T-helper 1 cell treated with Interleukin-12 subunit alpha and Interleukin-12 subunit beta and Interleukin-4 antibody, amounts not matched to agents 30 μg/mL and 1 μg/mL, for 36 hours (primary cell): ENCODE results near the gene ZBTB7B.
A peak's percentile ranks its signal among the peaks of the same experiment; 100 is the strongest.

Source experiments
- H3K27ac Mint-ChIP-seq: one replicate; pipeline ENCODE4 v1.8.0; 2021; ENCODE audit warnings: mild to moderate bottlenecking, mixed read lengths
- H3K27me3 Mint-ChIP-seq: one replicate; pipeline ENCODE4 v1.8.0; 2021; ENCODE audit warnings: low read depth, mixed read lengths
- H3K36me3 Mint-ChIP-seq: one replicate; pipeline ENCODE4 v1.8.0; 2021; ENCODE audit warnings: low read depth, mixed read lengths
- H3K4me1 Mint-ChIP-seq: one replicate; pipeline ENCODE4 v1.8.0; 2021; ENCODE audit warnings: low read depth, mixed read lengths
- H3K4me3 Mint-ChIP-seq: one replicate; pipeline ENCODE4 v1.8.0; 2021; ENCODE audit warnings: mild to moderate bottlenecking, moderate library complexity, mixed read lengths
- H3K9me3 Mint-ChIP-seq: one replicate; pipeline ENCODE4 v1.8.0; 2021; ENCODE audit warnings: mixed read lengths

The ZBTB7B gene

GRCh38 chr1:155002464-155003226, at the start of gene ZBTB7B:
ZBTB7B (plus strand) TSS chr1:155002802; CDS start chr1:155014661, 11,859 bp downstream.
- Mint-ChIP-seq H3K4me3 (peak within 1 kb of the TSS; percentile 99), H3K9me3 (no peaks in the 10 kb centered on the region), H3K4me1 (peaks cover 48% of the 10 kb centered on the region), H3K27me3 (no peaks in the 10 kb centered on the region), H3K36me3 (peaks cover 5% of the 10 kb centered on the region), H3K27ac (peak within 1 kb of the TSS; percentile 97)

GRCh38 chr1:154953611-154954038, 49.0 kb upstream of the ZBTB7B start:
- Mint-ChIP-seq H3K4me1 (peaks cover 69% of the 10 kb centered on the region), H3K27me3 (no peaks in the 10 kb centered on the region), H3K27ac (peak overlapping the region; percentile 100)

GRCh38 chr1:154954541-154954940, 48.1 kb upstream of the ZBTB7B start:
- Mint-ChIP-seq H3K4me3 (peak overlapping the region; percentile 98), H3K36me3 (peaks cover 32% of the 10 kb centered on the region), H3K9me3 (no peaks in the 10 kb centered on the region), H3K4me1 (peaks cover 65% of the 10 kb centered on the region), H3K27ac (peak overlapping the region; percentile 100), H3K27me3 (no peaks in the 10 kb centered on the region)

More at GRCh38 chr1:154953611-154954038, 49.0 kb upstream of the ZBTB7B start:
- Mint-ChIP-seq H3K36me3 (peaks cover 34% of the 10 kb centered on the region), H3K9me3 (no peaks in the 10 kb centered on the region), H3K4me3 (peak overlapping the region; percentile 98)

- H3K4me3 Mint-ChIP-seq: peak overlapping the region; percentile 98
- peaks cover 32% of the 10 kb centered on the region for H3K36me3 Mint-ChIP-seq
- peaks cover 65% of the 10 kb centered on the region for H3K4me1 Mint-ChIP-seq
Measured at GRCh38 chr1:154955039-154955717, 47.4 kb upstream of the ZBTB7B start.

GRCh38 chr1:154955718-154956543, 46.7 kb upstream of the ZBTB7B start, which contains the start of gene PBXIP1:
PBXIP1 (minus strand) TSS chr1:154956099; CDS start chr1:154953721, 2,378 bp downstream.
- Mint-ChIP-seq H3K36me3 (peaks cover 28% of the 10 kb centered on the region), H3K4me1 (peaks cover 65% of the 10 kb centered on the region), H3K9me3 (no peaks in the 10 kb centered on the region), H3K27ac (peak within 1 kb of the TSS; percentile 100), H3K4me3 (peak within 1 kb of the TSS; percentile 98), H3K27me3 (no peaks in the 10 kb centered on the region)

More at GRCh38 chr1:154955039-154955717, 47.4 kb upstream of the ZBTB7B start:
- H3K27ac Mint-ChIP-seq: peak overlapping the region; percentile 100
- no peaks in the 10 kb centered on the region for H3K27me3 Mint-ChIP-seq
- no peaks in the 10 kb centered on the region for H3K9me3 Mint-ChIP-seq

- Mint-ChIP-seq H3K27ac (peak overlapping the region; percentile 100), H3K9me3 (no peaks in the 10 kb centered on the region), H3K36me3 (peaks cover 28% of the 10 kb centered on the region), H3K4me1 (peaks cover 64% of the 10 kb centered on the region), H3K4me3 (peak overlapping the region; percentile 98), H3K27me3 (no peaks in the 10 kb centered on the region)
Measured at GRCh38 chr1:154956544-154956941, 46.1 kb upstream of the ZBTB7B start.

GRCh38 chr1:154957091-154957657, 45.4 kb upstream of the ZBTB7B start:
- H3K27me3 Mint-ChIP-seq: no peaks in the 10 kb centered on the region
- H3K27ac Mint-ChIP-seq: peak overlapping the region; percentile 62
- H3K9me3 Mint-ChIP-seq: no peaks in the 10 kb centered on the region
- peaks cover 60% of the 10 kb centered on the region for H3K4me1 Mint-ChIP-seq
- H3K36me3 Mint-ChIP-seq: peaks cover 25% of the 10 kb centered on the region
- H3K4me3 Mint-ChIP-seq: no peak overlapping the region

GRCh38 chr1:154958036-154958435, 44.6 kb upstream of the ZBTB7B start:
- H3K4me1 Mint-ChIP-seq: peaks cover 55% of the 10 kb centered on the region
- no peaks in the 10 kb centered on the region for H3K9me3 Mint-ChIP-seq
- no peaks in the 10 kb centered on the region for H3K27me3 Mint-ChIP-seq
- H3K27ac Mint-ChIP-seq: no peak overlapping the region
- peak overlapping the region; percentile 13 for H3K4me3 Mint-ChIP-seq
- peaks cover 23% of the 10 kb centered on the region for H3K36me3 Mint-ChIP-seq

- H3K27me3 Mint-ChIP-seq: no peaks in the 10 kb centered on the region
- peaks cover 24% of the 10 kb centered on the region for H3K36me3 Mint-ChIP-seq
- H3K4me1 Mint-ChIP-seq: peaks cover 51% of the 10 kb centered on the region
- no peak overlapping the region for H3K27ac Mint-ChIP-seq
- H3K4me3 Mint-ChIP-seq: peak overlapping the region; percentile 59
- H3K9me3 Mint-ChIP-seq: no peaks in the 10 kb centered on the region
Measured at GRCh38 chr1:154958681-154959425, 43.7 kb upstream of the ZBTB7B start.

GRCh38 chr1:154959426-154959780, 43.2 kb upstream of the ZBTB7B start:
- H3K9me3 Mint-ChIP-seq: no peaks in the 10 kb centered on the region
- no peaks in the 10 kb centered on the region for H3K27me3 Mint-ChIP-seq
- H3K36me3 Mint-ChIP-seq: peaks cover 22% of the 10 kb centered on the region
- peak overlapping the region; percentile 59 for H3K4me3 Mint-ChIP-seq
- H3K27ac Mint-ChIP-seq: no peak overlapping the region
- peaks cover 46% of the 10 kb centered on the region for H3K4me1 Mint-ChIP-seq

GRCh38 chr1:154960446-154961136, 42.0 kb upstream of the ZBTB7B start:
- peak overlapping the region; percentile 95 for H3K4me3 Mint-ChIP-seq
- no peaks in the 10 kb centered on the region for H3K27me3 Mint-ChIP-seq
- peaks cover 35% of the 10 kb centered on the region for H3K4me1 Mint-ChIP-seq
- no peaks in the 10 kb centered on the region for H3K9me3 Mint-ChIP-seq
- H3K27ac Mint-ChIP-seq: peak overlapping the region; percentile 88
- peaks cover 24% of the 10 kb centered on the region for H3K36me3 Mint-ChIP-seq

- H3K4me3 Mint-ChIP-seq: peak within 1 kb of the TSS; percentile 95
Measured at GRCh38 chr1:154961207-154962155, 41.1 kb upstream of the ZBTB7B start, which contains the start of gene PYGO2. PYGO2 (minus strand) TSS chr1:154961782; CDS start chr1:154961576, 206 bp downstream.

More at GRCh38 chr1:154961207-154962155, 41.1 kb upstream of the ZBTB7B start, which contains the start of gene PYGO2:
- Mint-ChIP-seq H3K27ac (peak within 1 kb of the TSS; percentile 88), H3K27me3 (no peaks in the 10 kb centered on the region), H3K4me1 (peaks cover 26% of the 10 kb centered on the region), H3K9me3 (no peaks in the 10 kb centered on the region), H3K36me3 (peaks cover 26% of the 10 kb centered on the region)
